Measurements from ENCODE around the gene CYTH1. TPM values are rescaled to one million over a fixed set of nuclear protein-coding genes. Genes with fewer than 3 reads are reported as not detected.

CYTH1 gene
- total RNA-seq, 1 experiment from 2014 or later: 9.6 TPM

GRCh38 chr17:78624324-78625151, 157.5 kb downstream of the CYTH1 start:
- H3K4me2 ChIP-seq (ENCODE audit: low read depth, low read length, poor library complexity, severe bottlenecking): no peak overlapping the region
- H3K36me3 ChIP-seq (ENCODE audit: insufficient read depth, low read length): no peaks in the 10 kb centered on the region
- no peaks in the 10 kb centered on the region for H3K9me2 ChIP-seq (replicated peaks; ENCODE audit: insufficient read depth, low read length)
- no peaks in the 10 kb centered on the region for H3K9me3 ChIP-seq (ENCODE audit: low read length)
- DNase-seq: no peak
- no peaks in the 10 kb centered on the region for H4K20me1 ChIP-seq (ENCODE audit: insufficient read depth, low read depth, low read length)
- H3K79me2 ChIP-seq (ENCODE audit: low read length): no peaks in the 10 kb centered on the region
- H3K9ac ChIP-seq (ENCODE audit: low read length): no peak overlapping the region
- H3K4me1 ChIP-seq (ENCODE audit: low read length): no peaks in the 10 kb centered on the region
- no peaks in the 10 kb centered on the region for H3K27me3 ChIP-seq (ENCODE audit: low read length)
- no peak overlapping the region for H2AFZ ChIP-seq (ENCODE audit: low read length)
- H3K4me3 ChIP-seq (ENCODE audit: low read length): no peak overlapping the region
- no peak overlapping the region for H3K27ac ChIP-seq (ENCODE audit: low read length)

Small RNA genes lying within 50 kb of the gene (small RNA-seq; reads per million reads assigned to genes)
- not detected for gene RNU6-638P

Other genes with a start within 250 kb of the CYTH1 start
- gene DNAH17, start 204.9 kb downstream of the CYTH1 start, total RNA-seq (2014; rRNA removed; shearing (Covaris generic); ENCODE audit: low replicate concordance): not detected in 2 replicates
- 28.4 and 29.6 TPM in 2 replicates for gene USP36, start 58.5 kb upstream of the CYTH1 start, total RNA-seq (2014; rRNA removed; shearing (Covaris generic); ENCODE audit: low replicate concordance)
- not detected in 2 replicates for gene CEP295NL, start 120.9 kb upstream of the CYTH1 start, total RNA-seq (2014; rRNA removed; shearing (Covaris generic); ENCODE audit: low replicate concordance)
- 0.07 TPM in 1 of 2 replicates, not detected in the other for gene TIMP2, start 143.1 kb upstream of the CYTH1 start, total RNA-seq (2014; rRNA removed; shearing (Covaris generic); ENCODE audit: low replicate concordance)
- 23.7 and 39.5 TPM in 2 replicates for gene LGALS3BP, start 197.7 kb upstream of the CYTH1 start, total RNA-seq (2014; rRNA removed; shearing (Covaris generic); ENCODE audit: low replicate concordance)
- 22.7 and 27.6 TPM in 2 replicates for gene CANT1, start 227.5 kb upstream of the CYTH1 start, total RNA-seq (2014; rRNA removed; shearing (Covaris generic); ENCODE audit: low replicate concordance)
- not detected in 2 replicates for gene C1QTNF1, start 241.9 kb upstream of the CYTH1 start, total RNA-seq (2014; rRNA removed; shearing (Covaris generic); ENCODE audit: low replicate concordance)

Data from Karpas-422 (cell line).